Endodermal cell (in vitro differentiated cells): ENCODE results near the gene MRPL51. TPM values are rescaled to one million over a fixed set of nuclear protein-coding genes. Genes with fewer than 3 reads are reported as not detected.

ENCODE experiments used
- DNase-seq: peaks from one replicate; pipeline ENCODE4 v3.0.0-alpha.2; 2017
- H3K27ac ChIP-seq: 2 replicates; pipeline ENCODE4 v1.5.1; 2013; ENCODE audit warnings: mild to moderate bottlenecking, low read depth, low read length, moderate library complexity
- H3K27me3 ChIP-seq: 2 replicates; pipeline ENCODE4 v1.6.1; 2013; ENCODE audit warnings: mild to moderate bottlenecking, low read length, moderate library complexity; ENCODE audit not compliant: insufficient read depth, control insufficient read depth, poor library complexity, severe bottlenecking
- H3K36me3 ChIP-seq: 2 replicates; pipeline ENCODE4 v1.7.0; 2013; ENCODE audit warnings: mild to moderate bottlenecking, low read length, moderate library complexity; ENCODE audit not compliant: control insufficient read depth, insufficient read depth
- H3K4me1 ChIP-seq: one replicate; pipeline ENCODE4 v1.7.0; 2013; ENCODE audit warnings: low read length; ENCODE audit not compliant: control insufficient read depth, insufficient read depth
- H3K4me3 ChIP-seq: 2 replicates; pipeline ENCODE4 v1.5.1; 2013; ENCODE audit warnings: mild to moderate bottlenecking, low read length, moderate library complexity
- H3K9ac ChIP-seq: 2 replicates; pipeline ENCODE4 v1.6.1; 2013; ENCODE audit warnings: mild to moderate bottlenecking, low read length, moderate library complexity; ENCODE audit not compliant: poor library complexity, severe bottlenecking; ENCODE audit errors: extremely low read depth
- H3K9me3 ChIP-seq: 2 replicates; pipeline ENCODE4 v1.6.1; 2013; ENCODE audit warnings: mild to moderate bottlenecking, low read length, moderate library complexity; ENCODE audit not compliant: control insufficient read depth
- H3K27ac Mint-ChIP-seq: 2 replicates; pipeline ENCODE4 v1.8.0; 2020; ENCODE audit warnings: mixed read lengths
- H3K27me3 Mint-ChIP-seq: 2 replicates; pipeline ENCODE4 v1.8.0; 2021; ENCODE audit warnings: mild to moderate bottlenecking, mixed read lengths; ENCODE audit not compliant: insufficient read depth
- H3K36me3 Mint-ChIP-seq: 2 replicates; pipeline ENCODE4 v1.8.0; 2020; ENCODE audit warnings: low read depth, mixed read lengths
- H3K4me1 Mint-ChIP-seq: 2 replicates; pipeline ENCODE4 v1.8.0; 2020; ENCODE audit warnings: mixed read lengths
- H3K4me3 Mint-ChIP-seq: 2 replicates; pipeline ENCODE4 v1.8.0; 2020; ENCODE audit warnings: mild to moderate bottlenecking, moderate library complexity, mixed read lengths
- H3K9me3 Mint-ChIP-seq: 2 replicates; pipeline ENCODE4 v1.8.0; 2020; ENCODE audit warnings: mild to moderate bottlenecking, mixed read lengths
- CTCF ChIP-seq: fragments of 200-600 bp; sonication (generic); conservative IDR thresholded peaks from 2 replicates; pipeline ENCODE4 v1.5.0; 2021; ENCODE audit warnings: antibody characterized with exemption, mild to moderate bottlenecking
- WGBS, 2 experiments: methylation state at CpG; one replicate each; pipeline versions ENCODE4 v1.1.5 to v1.1.7; 2013; ENCODE audit warnings: missing lambda C conversion rate in 2 of 2, mixed read lengths in 1 of 2; ENCODE audit not compliant: insufficient coverage in 1 of 2, insufficient read length in 1 of 2; 5-methylcytosine and 5-hydroxymethylcytosine counted together
- total RNA-seq, 2 donors: library from RNA; stranded (reverse); fragmentation: NEBNext Ultra II Directional in 1 of 2; extraction: Animal tissue kit (Norgen Biotek cat#: 25700) in 1 of 2; gene quantifications; 2 replicates in 1 of 2; 3 replicates in 1 of 2; pipeline ENCODE4 v1.2.1, GENCODE V29; 2021

MRPL51 gene
- total RNA-seq, 2 donors from 2014 or later = 196 to 450 TPM

- H3K36me3 ChIP-seq = peaks cover 71% of the 10 kb centered on the region
Observed at GRCh38 chr12:6530576-6531260, 37.7 kb upstream of the MRPL51 start.

GRCh38 chr12:6529291-6529737 is 36.3 kb upstream of the MRPL51 start:
- Histone ChIP-seq H3K9me3 (no peaks in the 10 kb centered on the region), H3K36me3 (peaks cover 76% of the 10 kb centered on the region), H3K27me3 (no peaks in the 10 kb centered on the region), H3K9ac (no peak overlapping the region), H3K4me1 (peaks cover 3% of the 10 kb centered on the region), H3K4me3 (no peak overlapping the region), H3K27ac (no peak overlapping the region)
- Mint-ChIP-seq H3K36me3 (peaks cover 78% of the 10 kb centered on the region), H3K27ac (no peak overlapping the region), H3K4me1 (peaks cover 15% of the 10 kb centered on the region), H3K9me3 (no peaks in the 10 kb centered on the region), H3K4me3 (no peak overlapping the region), H3K27me3 (no peaks in the 10 kb centered on the region)
- DNase-seq = no peak
- no peak for TF ChIP-seq CTCF
- WGBS, 2 experiments = 89 to 100% methylated on average over 1 to 9 of the region's 9 CpGs

More at GRCh38 chr12:6530576-6531260, 37.7 kb upstream of the MRPL51 start:
- Histone ChIP-seq H3K27ac (no peak overlapping the region), H3K4me3 (no peak overlapping the region), H3K9ac (no peak overlapping the region), H3K27me3 (no peaks in the 10 kb centered on the region), H3K4me1 (peaks cover 3% of the 10 kb centered on the region), H3K9me3 (no peaks in the 10 kb centered on the region)
- Mint-ChIP-seq H3K27me3 (no peaks in the 10 kb centered on the region), H3K27ac (peak overlapping the region; percentile 4), H3K36me3 (peaks cover 73% of the 10 kb centered on the region), H3K4me3 (no peak overlapping the region), H3K9me3 (no peaks in the 10 kb centered on the region), H3K4me1 (peaks cover 15% of the 10 kb centered on the region)
- WGBS, 2 experiments = 94 to 96% methylated on average over 12 to 18 of the region's 18 CpGs
- TF ChIP-seq CTCF = no peak
- DNase-seq = no peak

- no peaks in the 10 kb centered on the region for H3K9me3 ChIP-seq
- 87 to 92% methylated on average over 13 to 17 of the region's 17 CpGs for WGBS, 2 experiments
- H3K9ac ChIP-seq = no peak overlapping the region
- peaks cover 82% of the 10 kb centered on the region for H3K36me3 ChIP-seq
- H3K9me3 Mint-ChIP-seq = no peaks in the 10 kb centered on the region
- H3K4me1 ChIP-seq = peaks cover 3% of the 10 kb centered on the region
- no peak for TF ChIP-seq CTCF
- H3K27me3 ChIP-seq = no peaks in the 10 kb centered on the region
- peaks cover 83% of the 10 kb centered on the region for H3K36me3 Mint-ChIP-seq
- H3K27me3 Mint-ChIP-seq = no peaks in the 10 kb centered on the region
- peaks cover 15% of the 10 kb centered on the region for H3K4me1 Mint-ChIP-seq
- DNase-seq = no peak
- H3K4me3 ChIP-seq = no peak overlapping the region
- H3K27ac ChIP-seq = no peak overlapping the region
- no peak overlapping the region for H3K4me3 Mint-ChIP-seq
- H3K27ac Mint-ChIP-seq = peak overlapping the region; percentile 35
Observed at GRCh38 chr12:6528539-6529235, 35.6 kb upstream of the MRPL51 start.
